Mesothelial cell of epicardium (in vitro differentiated cells): Measurements from ENCODE around the gene HSD17B2. TPM values are rescaled to one million over a fixed set of nuclear protein-coding genes. Genes with fewer than 3 reads are reported as not detected.
"Not testable (repeated sequence)": the region's sequence is repeated elsewhere in the genome, so short reads cannot be mapped to it uniquely, and the experiment has no call there.

Experiments used
- DNase-seq, 2 experiments: peaks; one replicate each; pipeline ENCODE4 v3.0.0; 2021; ENCODE audit warnings: low spot score in 2 of 2; ENCODE audit not compliant: unreplicated experiment in 2 of 2
- H3K27ac Mint-ChIP-seq: 2 replicates; pipeline ENCODE4 v1.8.0; 2021; ENCODE audit warnings: mixed read lengths
- H3K27me3 Mint-ChIP-seq: 2 replicates; pipeline ENCODE4 v1.8.0; 2021; ENCODE audit warnings: low read depth, mixed read lengths
- H3K36me3 Mint-ChIP-seq: 2 replicates; pipeline ENCODE4 v1.8.0; 2021; ENCODE audit warnings: mixed read lengths
- H3K4me1 Mint-ChIP-seq: 2 replicates; pipeline ENCODE4 v1.8.0; 2021; ENCODE audit warnings: mixed read lengths
- H3K4me3 Mint-ChIP-seq: 2 replicates; pipeline ENCODE4 v1.8.0; 2021; ENCODE audit warnings: mild to moderate bottlenecking, moderate library complexity, mixed read lengths
- H3K9me3 Mint-ChIP-seq: 2 replicates; pipeline ENCODE4 v1.8.0; 2021; ENCODE audit warnings: mixed read lengths
- total RNA-seq: library from RNA; stranded (reverse); gene quantifications from 3 replicates; pipeline ENCODE4 v1.2.1, GENCODE V29; 2021
- TF ChIP-seq, protein P1 (sequence below): fragments of 200-600 bp; sonication (generic); IDR thresholded peaks from one replicate; pipeline ENCODE4 v1.5.0; 2021; ENCODE audit warnings: antibody characterized with exemption; ENCODE audit not compliant: unreplicated experiment

HSD17B2 gene
- total RNA-seq, 1 donor from 2014 or later: 3.1 TPM

- Mint-ChIP-seq H3K4me1 (peaks cover 10% of the 10 kb centered on the region), H3K36me3 (peaks cover 9% of the 10 kb centered on the region), H3K9me3 (no peaks in the 10 kb centered on the region), H3K27me3 (no peaks in the 10 kb centered on the region), H3K27ac (no peak overlapping the region), H3K4me3 (no peak overlapping the region)
- TF ChIP-seq, protein P1, sequence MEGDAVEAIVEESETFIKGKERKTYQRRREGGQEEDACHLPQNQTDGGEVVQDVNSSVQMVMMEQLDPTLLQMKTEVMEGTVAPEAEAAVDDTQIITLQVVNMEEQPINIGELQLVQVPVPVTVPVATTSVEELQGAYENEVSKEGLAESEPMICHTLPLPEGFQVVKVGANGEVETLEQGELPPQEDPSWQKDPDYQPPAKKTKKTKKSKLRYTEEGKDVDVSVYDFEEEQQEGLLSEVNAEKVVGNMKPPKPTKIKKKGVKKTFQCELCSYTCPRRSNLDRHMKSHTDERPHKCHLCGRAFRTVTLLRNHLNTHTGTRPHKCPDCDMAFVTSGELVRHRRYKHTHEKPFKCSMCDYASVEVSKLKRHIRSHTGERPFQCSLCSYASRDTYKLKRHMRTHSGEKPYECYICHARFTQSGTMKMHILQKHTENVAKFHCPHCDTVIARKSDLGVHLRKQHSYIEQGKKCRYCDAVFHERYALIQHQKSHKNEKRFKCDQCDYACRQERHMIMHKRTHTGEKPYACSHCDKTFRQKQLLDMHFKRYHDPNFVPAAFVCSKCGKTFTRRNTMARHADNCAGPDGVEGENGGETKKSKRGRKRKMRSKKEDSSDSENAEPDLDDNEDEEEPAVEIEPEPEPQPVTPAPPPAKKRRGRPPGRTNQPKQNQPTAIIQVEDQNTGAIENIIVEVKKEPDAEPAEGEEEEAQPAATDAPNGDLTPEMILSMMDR: no peak
- DNase-seq: no peak
Observed at GRCh38 chr16:82134846-82135245, 99.8 kb downstream of the HSD17B2 start.

DNA sequence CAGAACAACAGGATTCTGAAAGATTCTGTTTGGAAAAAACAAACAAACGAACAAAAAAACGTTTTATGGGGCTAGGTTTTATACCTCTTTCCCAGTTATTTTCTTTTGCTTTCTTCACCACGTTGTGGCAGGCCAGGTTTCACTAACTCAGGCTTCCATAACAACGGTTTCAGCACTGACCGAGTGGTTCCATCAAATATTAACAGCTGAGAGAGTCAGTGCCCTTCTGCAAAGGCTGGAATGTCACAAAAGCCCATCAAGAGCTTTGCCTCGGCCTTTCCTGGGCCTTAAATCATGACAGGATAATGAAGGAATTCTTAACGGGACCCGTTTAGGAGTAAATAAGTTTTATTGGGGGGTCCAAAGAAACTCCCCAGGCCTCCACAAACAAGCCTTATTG lies 100.8 kb downstream of the HSD17B2 start:
- H3K4me1 Mint-ChIP-seq: peaks cover 10% of the 10 kb centered on the region
- no peak for DNase-seq
- H3K36me3 Mint-ChIP-seq: peaks cover 9% of the 10 kb centered on the region
- H3K4me3 Mint-ChIP-seq: no peak overlapping the region
- TF ChIP-seq, protein P1: no peak
- H3K9me3 Mint-ChIP-seq: no peaks in the 10 kb centered on the region
- H3K27me3 Mint-ChIP-seq: no peaks in the 10 kb centered on the region
- H3K27ac Mint-ChIP-seq: no peak overlapping the region

DNA sequence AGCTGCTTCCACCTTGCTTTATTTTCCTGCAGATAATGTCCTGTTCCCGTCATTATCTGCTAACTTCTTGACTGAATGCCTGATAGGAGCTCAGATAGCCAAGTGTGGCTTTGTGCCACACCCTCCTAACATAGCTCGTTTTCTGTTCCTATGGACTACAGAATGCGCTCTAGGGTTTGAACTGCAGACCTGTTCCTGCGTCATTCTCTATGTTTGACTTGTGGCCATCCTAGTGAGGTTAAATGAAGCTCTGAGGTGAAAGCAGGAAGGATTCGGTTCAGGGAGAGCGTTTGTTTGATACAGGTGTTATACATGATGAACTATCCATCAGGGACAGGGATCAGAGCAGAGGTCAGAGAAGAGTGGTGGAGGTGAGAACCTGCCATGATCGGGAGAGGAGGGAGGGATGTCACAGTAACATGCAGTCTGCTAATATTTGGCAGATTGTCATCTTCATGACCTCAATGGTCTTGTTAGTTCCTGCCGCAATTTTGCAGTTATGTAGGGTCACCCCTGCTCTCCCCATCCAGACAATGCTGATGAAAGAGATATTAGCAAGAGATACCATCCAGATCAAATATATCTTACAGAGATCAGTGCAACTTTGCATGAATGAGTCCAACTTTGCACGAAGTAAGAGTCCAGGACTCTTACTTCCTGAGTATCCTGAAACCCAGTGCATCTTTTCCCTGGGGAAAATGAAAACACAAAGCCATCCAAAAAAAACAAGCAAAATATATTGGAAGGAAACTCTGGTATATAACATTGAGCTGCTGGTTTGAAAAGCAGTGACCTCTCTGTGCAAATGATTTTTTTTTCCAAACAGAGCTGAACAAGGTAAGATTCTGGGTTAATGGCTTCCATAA lies 102.1 kb downstream of the HSD17B2 start:
- TF ChIP-seq, protein P1: no peak
- Mint-ChIP-seq H3K36me3 (peaks cover 14% of the 10 kb centered on the region), H3K27ac (no peak overlapping the region), H3K4me1 (peaks cover 10% of the 10 kb centered on the region), H3K4me3 (no peak overlapping the region), H3K27me3 (no peaks in the 10 kb centered on the region), H3K9me3 (no peaks in the 10 kb centered on the region)
- no peak for DNase-seq

GRCh38 chr16:82137822-82138167 lies 102.7 kb downstream of the HSD17B2 start:
- Mint-ChIP-seq H3K4me3 (no peak overlapping the region), H3K4me1 (peaks cover 10% of the 10 kb centered on the region), H3K36me3 (peaks cover 14% of the 10 kb centered on the region), H3K27me3 (no peaks in the 10 kb centered on the region), H3K27ac (no peak overlapping the region), H3K9me3 (no peaks in the 10 kb centered on the region)
- TF ChIP-seq, protein P1: no peak
- DNase-seq: no peak

GRCh38 chr16:82138478-82139285 lies 103.6 kb downstream of the HSD17B2 start:
- H3K27me3 Mint-ChIP-seq: no peaks in the 10 kb centered on the region
- H3K4me3 Mint-ChIP-seq: peak overlapping the region; percentile 66
- peaks cover 10% of the 10 kb centered on the region for H3K4me1 Mint-ChIP-seq
- TF ChIP-seq, protein P1: no peak
- DNase-seq: no peak
- H3K36me3 Mint-ChIP-seq: peaks cover 16% of the 10 kb centered on the region
- no peaks in the 10 kb centered on the region for H3K9me3 Mint-ChIP-seq
- peak overlapping the region; percentile 55 for H3K27ac Mint-ChIP-seq

- Mint-ChIP-seq H3K4me3 (peak overlapping the region; percentile 66), H3K27ac (peak overlapping the region; percentile 55), H3K36me3 (peaks cover 16% of the 10 kb centered on the region)
- DNase-seq, H3K4me1 Mint-ChIP-seq, H3K9me3 Mint-ChIP-seq, H3K27me3 Mint-ChIP-seq: not testable (repeated sequence)
Observed at GRCh38 chr16:82139286-82139571, 104.2 kb downstream of the HSD17B2 start.
